Measurements from ENCODE around the gene NCOA1.
"Not testable (repeated sequence)": the region's sequence is repeated elsewhere in the genome, so short reads cannot be mapped to it uniquely, and the experiment has no call there.

The NCOA1 gene

DNA sequence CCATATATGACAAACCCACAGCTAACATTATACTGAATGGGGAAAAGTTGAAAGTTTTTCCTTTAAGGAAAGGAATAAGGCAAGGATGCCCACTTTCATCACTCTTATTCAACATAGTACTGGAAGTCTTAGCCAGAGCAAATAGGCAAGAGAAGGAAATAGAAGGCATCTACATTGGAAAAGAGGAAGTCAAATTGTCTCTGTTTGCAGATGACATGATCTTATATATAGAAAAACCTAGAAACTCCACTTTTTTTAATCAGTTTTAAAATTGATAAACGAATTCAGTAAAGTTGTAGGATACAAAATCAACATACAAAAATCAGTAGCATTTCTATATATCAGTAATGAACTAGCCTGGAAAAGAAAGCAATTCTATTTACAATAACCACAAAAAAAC is 90.9 kb downstream of the NCOA1 start:
- not testable (repeated sequence) for DNase-seq

- DNase-seq: peak; percentile 26
Measured at GRCh38 chr2:24586955-24587354, 95.9 kb downstream of the NCOA1 start.

DNA sequence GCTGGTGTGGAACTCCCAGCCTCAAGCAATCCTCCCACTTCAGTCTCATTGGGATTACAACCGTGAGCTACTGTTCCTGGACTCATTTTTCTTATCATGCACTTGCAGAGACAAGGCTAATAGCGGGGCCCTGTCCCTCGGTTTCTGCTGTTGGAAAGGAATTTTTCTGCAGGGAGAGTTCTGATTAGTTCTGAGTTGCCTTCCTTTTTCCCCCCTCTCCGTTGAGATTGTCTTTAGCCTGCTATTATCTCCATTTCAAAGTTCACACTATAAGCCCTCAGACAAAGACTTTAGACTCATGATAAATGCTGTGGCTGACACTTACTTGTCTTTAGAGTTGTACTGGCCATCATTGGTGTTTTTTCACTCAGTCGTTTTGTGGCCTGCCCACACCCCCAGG is 97.2 kb downstream of the NCOA1 start:
- DNase-seq: no peak

GRCh38 chr2:24592441-24593100 is 101.5 kb downstream of the NCOA1 start:
- no peak for DNase-seq

- DNase-seq: no peak
Measured at GRCh38 chr2:24594283-24594682, 103.2 kb downstream of the NCOA1 start.

DNA sequence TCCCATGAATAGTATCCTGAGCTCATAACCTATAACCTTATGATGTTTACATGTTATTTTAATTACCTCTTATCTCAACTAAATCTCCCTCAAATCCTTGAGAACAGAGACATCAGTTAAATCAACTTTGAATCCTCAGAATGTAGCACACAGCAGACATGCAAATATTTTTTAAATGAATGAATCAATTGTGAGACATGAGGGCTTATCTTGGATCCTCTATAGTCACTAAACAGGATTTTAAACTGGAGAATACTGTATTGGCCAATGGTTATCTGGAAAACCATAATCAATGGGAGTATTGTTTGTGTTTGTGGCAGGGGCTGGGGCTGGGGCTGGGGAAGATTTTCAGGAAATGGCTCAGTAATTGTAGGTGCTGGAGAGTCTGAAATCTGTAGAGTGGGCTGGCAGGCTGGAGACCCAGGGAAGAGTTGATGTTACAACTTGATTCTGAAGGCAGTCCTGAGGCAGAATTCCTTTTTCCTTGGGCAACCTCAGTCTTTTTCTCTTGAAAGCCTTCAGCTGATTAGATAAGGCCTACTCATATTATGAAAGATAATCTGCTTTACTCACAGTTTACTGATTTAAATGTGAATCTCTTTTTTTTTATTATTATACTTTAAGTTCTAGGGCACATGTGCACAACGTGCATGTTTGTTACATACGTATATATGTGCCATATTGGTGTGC is 106.3 kb downstream of the NCOA1 start:
- no peak for DNase-seq

DNA sequence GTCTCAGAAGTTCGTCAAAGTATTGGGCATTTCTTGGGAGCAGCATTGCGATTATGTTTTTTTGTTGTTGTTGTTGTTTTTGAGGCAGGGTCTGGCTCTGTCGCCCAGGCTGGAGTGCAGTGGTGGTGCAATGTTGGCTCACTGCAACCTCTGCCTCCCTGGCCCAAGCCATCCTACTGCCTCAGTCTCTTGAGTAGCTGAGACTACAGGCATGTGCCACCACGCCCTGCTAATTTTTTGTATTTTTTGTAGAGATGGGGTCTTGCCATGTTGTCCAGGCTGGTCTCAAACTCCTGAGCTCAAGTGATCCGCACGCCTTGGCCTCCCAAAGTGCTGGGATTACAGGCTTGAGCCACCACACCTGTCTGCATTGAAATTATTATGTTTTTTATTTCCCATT is 109.1 kb downstream of the NCOA1 start:
- DNase-seq: not testable (repeated sequence)

DNA sequence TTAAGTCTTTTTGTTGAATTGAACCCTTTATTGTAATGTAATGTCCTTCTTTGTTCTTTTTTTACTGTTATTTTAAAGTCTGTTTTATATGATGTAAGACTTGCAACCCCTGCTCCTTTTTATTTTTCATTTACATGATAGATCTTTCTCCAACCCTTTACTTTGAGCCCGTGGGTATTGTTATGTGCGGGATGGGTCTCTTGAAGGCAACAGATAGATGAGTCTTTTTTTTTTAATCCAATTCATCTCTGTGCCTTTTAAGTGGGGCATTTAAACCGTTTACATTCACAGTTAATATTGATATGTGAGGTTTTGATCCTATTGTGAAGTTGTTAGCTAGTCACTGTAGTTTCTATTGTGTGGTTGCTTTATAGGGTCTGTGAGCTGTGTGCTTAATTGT is 120.6 kb downstream of the NCOA1 start:
- no peak for DNase-seq

- peak; percentile 53 for DNase-seq
Measured at GRCh38 chr2:24613154-24613814, 122.2 kb downstream of the NCOA1 start.

GRCh38 chr2:24616616-24617015 is 125.6 kb downstream of the NCOA1 start:
- DNase-seq: no peak

DNA sequence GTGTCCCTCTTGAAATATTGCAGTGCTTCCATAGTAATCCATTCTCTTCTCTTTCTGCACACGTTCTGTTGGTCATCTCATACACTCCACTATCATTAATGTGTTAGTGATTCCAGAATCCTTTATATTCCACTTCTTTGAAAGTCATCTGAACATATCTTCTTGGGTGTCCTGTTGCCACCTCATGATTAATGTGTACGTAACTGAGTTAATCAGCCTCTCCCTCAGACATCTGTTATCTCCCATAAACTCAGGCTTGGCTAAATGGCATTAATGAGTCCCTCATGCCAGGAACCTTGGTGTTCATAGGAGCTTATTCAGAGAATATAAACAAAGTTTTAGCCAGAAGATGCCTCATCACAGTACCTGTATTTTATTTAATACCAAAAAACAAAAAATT is 126.4 kb downstream of the NCOA1 start:
- no peak for DNase-seq

DNA sequence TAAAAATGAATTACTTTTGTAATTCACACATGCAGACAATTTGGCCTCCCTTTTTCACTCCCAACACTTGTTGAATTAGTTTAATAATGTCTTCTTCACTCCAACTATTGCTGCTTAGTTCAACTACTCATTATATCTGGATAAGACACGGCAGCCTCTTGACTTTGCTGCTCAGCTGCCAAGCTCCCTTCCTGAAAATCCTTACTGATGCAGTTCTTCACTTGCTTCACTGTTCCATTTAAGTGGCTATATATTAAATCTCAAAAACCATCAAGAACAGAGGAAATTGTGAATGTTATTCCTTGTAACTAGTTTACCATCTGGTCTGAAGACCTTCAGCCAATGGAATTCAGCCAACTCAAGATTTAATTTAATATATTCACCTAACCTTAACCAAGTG is 127.1 kb downstream of the NCOA1 start:
- no peak for DNase-seq

GRCh38 chr2:24618680-24619079 is 127.6 kb downstream of the NCOA1 start:
- no peak for DNase-seq

GRCh38 chr2:24620936-24621335 is 129.9 kb downstream of the NCOA1 start:
- no peak for DNase-seq

DNA sequence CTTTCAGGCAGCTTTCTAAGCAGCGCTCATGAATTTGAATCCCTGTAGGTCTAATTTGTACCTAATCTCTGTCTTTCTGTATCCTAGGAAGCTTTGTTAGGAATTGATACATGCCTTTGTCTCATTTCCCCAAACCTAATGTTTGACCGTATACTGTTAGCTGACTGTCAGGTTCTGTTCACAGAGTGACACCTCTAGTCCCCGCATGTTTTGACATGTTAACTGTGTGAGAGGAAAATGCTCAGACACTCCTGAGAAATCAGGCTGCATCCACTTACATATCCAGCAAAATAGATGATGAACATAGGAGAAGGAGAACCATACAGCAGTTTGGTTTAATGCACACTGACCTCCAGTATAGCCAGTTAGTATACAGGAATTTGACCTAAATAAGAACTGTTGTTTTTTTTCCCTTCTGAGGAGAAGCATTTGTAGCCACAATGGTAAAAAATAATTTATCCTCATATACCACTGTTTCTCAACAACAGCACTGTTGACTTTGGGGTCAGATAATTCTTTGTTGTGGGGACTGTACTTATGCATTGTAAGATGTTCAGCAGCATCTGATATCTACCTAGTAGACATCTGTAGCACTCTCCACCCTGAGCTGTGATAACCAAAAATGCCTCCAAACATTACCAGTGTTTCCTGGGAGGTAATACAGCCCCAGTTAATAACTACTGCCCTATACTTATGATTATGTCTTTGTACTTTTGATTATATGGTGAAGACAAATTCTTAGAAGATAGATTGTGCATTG is 130.9 kb downstream of the NCOA1 start:
- DNase-seq: no peak

DNA sequence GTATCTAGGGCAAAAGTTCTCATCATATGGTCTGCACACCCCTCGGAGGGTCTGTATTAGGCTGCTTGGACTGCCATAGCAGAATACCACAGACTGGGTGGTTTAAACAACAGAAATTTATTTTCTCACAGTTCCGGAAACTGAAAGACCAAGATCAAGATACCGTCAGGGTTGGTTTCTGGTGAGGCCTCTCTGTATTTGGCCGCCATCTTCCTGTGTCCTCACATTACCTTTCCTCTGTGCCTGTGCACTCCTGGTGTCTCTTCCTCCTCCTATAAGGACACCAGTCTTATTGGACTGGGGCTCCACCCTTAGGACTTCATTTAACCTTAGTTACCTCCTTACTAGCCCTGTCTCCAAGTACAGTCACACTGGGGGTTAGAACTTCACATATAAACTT is 132.5 kb downstream of the NCOA1 start:
- DNase-seq: no peak

- no peak for DNase-seq
Measured at GRCh38 chr2:24625728-24626127, 134.7 kb downstream of the NCOA1 start.

- DNase-seq: no peak
Measured at GRCh38 chr2:24626131-24626530, 135.1 kb downstream of the NCOA1 start.

- no peak for DNase-seq
Measured at GRCh38 chr2:24628746-24629145, 137.7 kb downstream of the NCOA1 start.

DNA sequence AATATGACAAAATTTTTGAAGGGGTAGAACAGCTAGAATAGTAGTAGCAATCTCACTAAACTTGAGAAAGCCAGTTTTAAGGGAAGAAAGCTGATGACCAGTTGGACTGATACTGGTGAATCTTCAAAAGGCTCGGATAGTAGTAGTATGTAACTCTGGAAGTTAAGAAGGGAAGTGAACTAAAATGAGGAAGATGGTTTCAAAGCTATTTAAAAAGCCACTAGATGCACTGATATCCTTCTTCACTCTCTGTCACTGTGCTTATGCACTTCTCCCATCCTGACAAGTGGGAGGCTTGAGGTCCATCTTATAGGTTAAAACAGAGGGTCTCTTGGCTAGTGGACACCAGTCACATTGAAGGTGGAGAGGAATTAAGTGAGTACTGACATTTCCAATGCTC is 141.1 kb downstream of the NCOA1 start:
- DNase-seq: no peak

GRCh38 chr2:24635181-24635580 is 144.1 kb downstream of the NCOA1 start:
- no peak for DNase-seq

DNA sequence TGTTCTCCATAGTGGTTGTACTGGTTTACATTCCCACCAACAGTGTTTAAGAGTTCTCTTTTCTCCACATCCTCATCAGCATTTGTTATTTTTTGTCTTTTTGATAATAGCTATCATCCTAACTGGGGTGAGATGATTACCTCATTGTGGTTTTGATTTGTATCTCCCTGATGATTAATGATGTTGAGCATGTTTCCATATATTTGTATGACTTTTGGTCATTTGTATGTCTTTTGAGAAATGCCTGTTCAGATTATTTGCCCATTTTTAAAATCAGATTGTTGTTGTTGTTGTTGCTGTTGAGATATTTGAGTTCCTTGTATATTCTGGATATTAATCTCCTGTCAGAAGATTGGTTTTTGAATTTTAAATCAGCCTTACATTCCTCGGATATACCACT is 147.5 kb downstream of the NCOA1 start:
- no peak for DNase-seq

DNA sequence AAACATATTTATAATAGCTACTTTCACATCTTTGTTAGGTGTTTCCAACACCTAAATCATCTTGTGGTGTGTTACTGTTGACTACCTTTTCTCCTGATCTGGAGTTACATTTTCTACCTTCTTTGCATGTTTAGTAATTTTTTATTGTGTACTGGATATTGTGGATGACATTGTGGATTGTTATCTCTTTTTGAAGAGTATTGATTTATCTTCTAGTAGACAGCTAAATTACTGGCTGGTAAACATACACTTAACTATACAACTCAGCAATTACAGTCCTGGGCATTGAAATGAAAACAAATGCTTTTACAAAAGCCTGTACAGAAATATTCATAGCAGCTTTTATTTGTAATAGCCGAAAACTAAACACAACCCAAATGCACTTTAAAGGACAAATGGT is 151.3 kb downstream of the NCOA1 start:
- no peak for DNase-seq

DNA sequence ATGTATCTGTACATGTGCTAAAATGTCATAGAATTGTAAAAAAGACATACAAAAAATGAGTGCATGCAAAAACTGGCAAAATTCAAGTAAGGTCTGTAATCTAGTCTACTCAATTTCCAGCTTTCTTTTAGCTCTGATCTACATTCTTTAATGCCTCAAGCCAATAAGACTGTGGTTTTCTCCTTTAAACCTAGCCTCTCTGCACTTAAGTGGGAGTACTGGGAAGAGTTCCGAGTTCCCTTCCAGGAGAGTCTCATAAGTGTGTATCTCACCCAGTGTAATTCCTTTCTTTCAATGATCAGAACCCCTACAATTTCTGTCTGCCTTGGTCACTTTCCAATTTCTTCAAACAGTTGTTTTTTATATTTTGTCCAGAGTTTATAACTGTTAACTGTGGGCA is 152.0 kb downstream of the NCOA1 start:
- no peak for DNase-seq
